ENCODE measurements around the gene GJA8.
"Not testable (repeated sequence)": the region's sequence is repeated elsewhere in the genome, so short reads cannot be mapped to it uniquely, and the experiment has no call there.

The GJA8 gene

GRCh38 chr1:147902253-147902845 lies at the start of gene GJA8:
GJA8 (plus strand) TSS chr1:147902795; CDS start chr1:147907956, 5,161 bp downstream.
- TF ChIP-seq POLR2A (IDR thresholded peaks at IDR 0.05; ENCODE audit: extremely low read depth, insufficient read length) (no peak), CTCF (IDR thresholded peaks at IDR 0.05; ENCODE audit: low read depth, low read length) (no peak), MAX (IDR thresholded peaks at IDR 0.05; ENCODE audit: low read depth, low read length) (no peak), MYC (IDR thresholded peaks at IDR 0.05; ENCODE audit: low read depth, low read length) (no peak)
- DNase-seq (ENCODE audit: low read depth): no peak
- H3K4me3 ChIP-seq (ENCODE audit: low read depth, low read length): no peak within 1 kb of the TSS

- DNase-seq (ENCODE audit: low read depth): no peak
- TF ChIP-seq MAX (IDR thresholded peaks at IDR 0.05; ENCODE audit: low read depth, low read length) (no peak), CTCF (IDR thresholded peaks at IDR 0.05; ENCODE audit: low read depth, low read length) (no peak), POLR2A (IDR thresholded peaks at IDR 0.05; ENCODE audit: extremely low read depth, insufficient read length) (no peak), MYC (IDR thresholded peaks at IDR 0.05; ENCODE audit: low read depth, low read length) (no peak)
- H3K4me3 ChIP-seq (ENCODE audit: low read depth, low read length): no peak overlapping the region
Measured at GRCh38 chr1:147853391-147853790, 49.2 kb upstream of the GJA8 start.

GRCh38 chr1:147854989-147855388 lies 47.6 kb upstream of the GJA8 start:
- H3K4me3 ChIP-seq (ENCODE audit: low read depth, low read length); DNase-seq (ENCODE audit: low read depth): not testable (repeated sequence)

GRCh38 chr1:147855996-147856395 lies 46.6 kb upstream of the GJA8 start:
- not testable (repeated sequence) for H3K4me3 ChIP-seq (ENCODE audit: low read depth, low read length); DNase-seq (ENCODE audit: low read depth)

GRCh38 chr1:147867204-147867603 lies 35.4 kb upstream of the GJA8 start:
- H3K4me3 ChIP-seq (ENCODE audit: low read depth, low read length); DNase-seq (ENCODE audit: low read depth): not testable (repeated sequence)

GRCh38 chr1:147878022-147878421 lies 24.6 kb upstream of the GJA8 start:
- no peak overlapping the region for H3K4me3 ChIP-seq (ENCODE audit: low read depth, low read length)
- DNase-seq (ENCODE audit: low read depth): no peak
- no peak for TF ChIP-seq MAX (IDR thresholded peaks at IDR 0.05; ENCODE audit: low read depth, low read length)
- TF ChIP-seq MYC (IDR thresholded peaks at IDR 0.05; ENCODE audit: low read depth, low read length): no peak
- TF ChIP-seq CTCF (IDR thresholded peaks at IDR 0.05; ENCODE audit: low read depth, low read length): no peak
- no peak for TF ChIP-seq POLR2A (IDR thresholded peaks at IDR 0.05; ENCODE audit: extremely low read depth, insufficient read length)

GRCh38 chr1:147879911-147880310 lies 22.7 kb upstream of the GJA8 start:
- DNase-seq (ENCODE audit: low read depth): no peak
- H3K4me3 ChIP-seq (ENCODE audit: low read depth, low read length): no peak overlapping the region
- TF ChIP-seq POLR2A (IDR thresholded peaks at IDR 0.05; ENCODE audit: extremely low read depth, insufficient read length) (no peak), MYC (IDR thresholded peaks at IDR 0.05; ENCODE audit: low read depth, low read length) (no peak), CTCF (IDR thresholded peaks at IDR 0.05; ENCODE audit: low read depth, low read length) (no peak), MAX (IDR thresholded peaks at IDR 0.05; ENCODE audit: low read depth, low read length) (no peak)
